HG03139 (cell line): Measurements from ENCODE around the gene CSNK1E.

Source experiments
- ATAC-seq: cut with Tn5 transposase; IDR thresholded peaks from one replicate; pipeline ENCODE4 v1.9.1; 2021; ENCODE audit not compliant: unreplicated experiment

CSNK1E gene

GRCh38 chr22:38308791-38309498 lies 8.3 kb downstream of the CSNK1E start:
- ATAC-seq: no peak

- ATAC-seq: peak; percentile 54
Measured at GRCh38 chr22:38305471-38306448, 11.5 kb downstream of the CSNK1E start.

GRCh38 chr22:38304526-38304925 lies 12.7 kb downstream of the CSNK1E start:
- no peak for ATAC-seq

GRCh38 chr22:38303974-38304373 lies 13.3 kb downstream of the CSNK1E start:
- ATAC-seq: no peak

- no peak for ATAC-seq
Measured at GRCh38 chr22:38302906-38303305, 14.3 kb downstream of the CSNK1E start.

GRCh38 chr22:38300946-38301345 lies 16.3 kb downstream of the CSNK1E start:
- no peak for ATAC-seq

- ATAC-seq: no peak
Measured at GRCh38 chr22:38300197-38300945, 16.9 kb downstream of the CSNK1E start.

- no peak for ATAC-seq
Measured at GRCh38 chr22:38299770-38300102, 17.5 kb downstream of the CSNK1E start.

GRCh38 chr22:38298312-38299005 lies 18.8 kb downstream of the CSNK1E start:
- ATAC-seq: no peak

GRCh38 chr22:38296372-38296771 lies 20.9 kb downstream of the CSNK1E start:
- no peak for ATAC-seq

- no peak for ATAC-seq
Measured at GRCh38 chr22:38295863-38296262, 21.4 kb downstream of the CSNK1E start.

- ATAC-seq: no peak
Measured at GRCh38 chr22:38295339-38295738, 21.9 kb downstream of the CSNK1E start.

GRCh38 chr22:38294193-38294592 lies 23.0 kb downstream of the CSNK1E start:
- ATAC-seq: no peak

- no peak for ATAC-seq
Measured at GRCh38 chr22:38292694-38293093, 24.5 kb downstream of the CSNK1E start.

- ATAC-seq: no peak
Measured at GRCh38 chr22:38291201-38291777, 25.9 kb downstream of the CSNK1E start.

GRCh38 chr22:38290347-38290746 lies 26.9 kb downstream of the CSNK1E start:
- ATAC-seq: no peak

GRCh38 chr22:38289583-38290082 lies 27.6 kb downstream of the CSNK1E start:
- no peak for ATAC-seq

- no peak for ATAC-seq
Measured at GRCh38 chr22:38286915-38287669, 30.1 kb downstream of the CSNK1E start.

GRCh38 chr22:38285018-38285417 lies 32.2 kb downstream of the CSNK1E start:
- no peak for ATAC-seq

GRCh38 chr22:38284042-38284402 lies 33.2 kb downstream of the CSNK1E start:
- no peak for ATAC-seq
